DLD1 (cell line): ENCODE measurements around the gene MEF2C.

Experiments used
- in situ Hi-C: cut with HindIII; loops from 2 replicates; pipeline ENCODE4 v1.10.0; 2017; ENCODE audit warnings: low sequenced_read_pairs

MEF2C gene

DNA sequence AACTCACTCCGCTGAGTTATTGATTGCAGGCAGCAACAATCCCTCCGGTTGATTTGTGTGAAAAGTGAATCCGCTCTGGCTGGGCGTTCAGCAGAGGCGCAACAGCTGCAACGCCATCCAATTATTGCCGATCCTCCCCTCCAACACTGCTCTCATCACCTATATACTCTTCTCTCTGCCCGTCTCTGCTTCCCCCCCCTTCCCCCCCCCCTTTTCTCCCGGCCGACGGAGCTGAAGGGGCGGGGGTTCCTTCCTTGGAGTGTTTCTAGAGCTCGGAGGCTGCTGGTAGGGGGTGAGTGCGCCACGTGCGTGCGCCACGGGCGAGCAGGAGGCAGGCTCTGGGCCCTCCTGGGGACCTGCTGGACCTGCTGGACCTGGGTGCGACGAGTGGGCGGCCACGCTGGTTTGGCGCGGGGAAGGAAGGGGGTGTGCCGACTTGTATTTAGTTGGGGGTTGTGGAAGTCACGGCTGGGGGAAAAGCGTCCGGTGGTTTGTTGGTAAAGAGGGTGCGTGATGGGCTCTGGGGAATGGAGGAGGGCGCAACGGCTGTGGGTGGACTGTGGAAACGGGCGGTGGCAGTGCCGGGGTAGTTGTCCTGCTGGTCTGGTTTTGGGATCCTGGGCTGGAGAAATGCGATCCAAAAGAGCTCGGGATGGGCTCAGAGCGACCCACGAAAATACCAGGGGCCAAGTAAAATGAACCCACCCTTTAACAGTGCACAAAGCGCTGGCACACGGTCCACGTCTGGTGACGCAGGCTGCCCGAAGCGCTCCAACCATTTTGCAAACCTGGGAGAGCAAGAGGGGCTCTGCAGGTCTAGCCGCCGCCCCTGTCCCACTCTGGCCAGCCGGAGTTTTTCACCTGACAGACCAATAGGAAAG lies 6.4 kb upstream of the MEF2C start:
- in situ Hi-C loops = no loop called here

DNA sequence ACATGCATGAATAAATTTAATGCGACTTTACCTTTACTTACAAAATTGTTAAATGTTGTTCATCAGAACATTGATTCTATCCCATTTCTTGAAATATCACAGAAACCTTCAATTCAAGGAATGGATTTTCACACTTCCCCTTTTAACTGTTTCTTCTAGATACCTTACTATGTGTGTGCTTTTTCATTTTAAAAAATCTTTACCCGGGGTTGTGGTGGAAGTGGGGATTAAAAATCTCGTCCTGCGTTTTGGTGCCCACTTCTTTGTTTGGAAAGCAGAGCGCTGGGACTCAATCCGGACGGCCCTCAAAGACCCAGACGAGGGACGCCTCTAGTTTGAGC lies 5.8 kb upstream of the MEF2C start:
- in situ Hi-C loops = no loop called here

DNA sequence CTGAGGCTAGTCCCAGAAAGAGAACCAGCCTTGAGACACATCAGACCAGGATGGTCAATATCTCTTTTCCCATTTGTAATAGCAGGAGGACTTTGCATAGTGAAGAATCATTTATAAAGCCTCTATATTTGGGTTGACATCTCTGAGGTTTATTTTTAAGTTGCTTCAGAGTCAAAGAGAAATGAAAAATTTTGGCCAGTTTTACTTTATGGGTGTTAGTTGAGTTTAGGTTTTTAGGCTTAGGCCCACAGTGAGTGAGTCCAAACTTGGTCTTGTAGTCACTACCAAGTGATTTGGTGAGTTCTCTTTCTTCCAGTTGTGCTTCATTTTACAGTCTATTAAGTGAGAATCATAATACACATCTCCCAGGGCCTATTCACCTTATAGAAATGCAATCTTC lies 5.3 kb upstream of the MEF2C start:
- in situ Hi-C loops = no loop called here

DNA sequence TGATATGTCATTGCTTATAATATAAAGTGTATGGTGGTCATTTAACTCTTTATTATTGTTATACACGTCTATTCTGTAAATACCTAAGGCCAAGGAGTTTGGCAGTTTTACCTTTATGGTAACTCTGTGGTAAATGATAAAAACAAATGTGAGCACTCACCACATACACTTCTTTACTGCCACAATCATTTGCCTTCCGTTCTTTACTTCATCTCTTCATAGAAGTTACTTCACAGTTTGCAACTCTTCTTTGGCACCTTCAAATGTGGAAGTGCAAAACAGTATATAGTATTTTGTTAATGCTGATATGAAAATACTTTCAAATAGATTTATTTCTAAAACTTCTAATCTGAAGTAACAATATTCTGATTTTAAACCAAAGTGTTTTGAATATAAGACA lies 4.4 kb upstream of the MEF2C start:
- in situ Hi-C loops = no loop called here

DNA sequence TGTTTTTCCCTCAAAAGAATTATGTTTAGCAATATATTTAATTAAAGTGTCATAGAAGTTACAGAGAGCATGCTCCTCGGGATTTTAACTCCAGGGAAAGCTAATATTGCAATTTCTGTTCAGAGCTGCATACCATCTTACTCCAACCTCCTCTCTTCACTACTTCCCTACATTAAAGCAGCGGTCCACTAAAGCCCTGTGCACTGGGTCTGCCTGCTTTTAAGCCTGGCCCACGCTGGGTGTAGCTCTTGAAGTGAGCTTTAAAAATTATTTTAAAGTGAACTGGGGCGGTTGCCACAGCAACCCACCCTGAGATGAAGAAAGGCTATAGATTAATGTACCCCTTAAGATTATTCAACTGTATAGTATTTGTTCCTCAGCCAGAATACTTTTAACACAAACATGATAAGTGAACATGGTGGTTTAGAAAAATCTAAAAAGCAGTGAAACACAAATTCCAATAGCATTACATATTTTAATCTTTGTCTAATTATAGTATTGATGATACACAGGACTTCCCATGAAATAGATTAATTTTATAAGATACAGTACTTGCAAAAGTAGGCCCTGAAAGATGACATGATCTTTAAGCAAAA lies 3.9 kb upstream of the MEF2C start:
- in situ Hi-C loops = no loop called here

DNA sequence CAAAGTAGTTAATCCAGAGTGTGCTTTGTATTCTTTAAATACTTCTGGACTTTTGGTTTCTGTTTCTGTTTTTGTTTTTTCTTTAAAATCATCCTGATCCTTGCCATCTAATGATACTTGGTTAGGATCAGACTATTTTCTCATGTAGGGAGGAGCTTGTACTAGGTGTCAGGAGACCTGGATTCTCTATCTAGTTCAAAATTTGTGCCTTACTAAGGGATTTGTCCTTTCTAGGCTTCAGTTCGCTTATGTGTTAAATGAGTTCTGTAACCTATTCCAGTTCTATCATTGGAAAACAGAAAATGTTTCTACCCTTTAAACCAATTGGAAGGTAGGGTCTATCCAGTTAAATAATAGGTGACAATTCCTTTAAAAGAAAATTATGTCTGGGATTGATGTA lies 3.3 kb upstream of the MEF2C start:
- in situ Hi-C loops = no loop called here

DNA sequence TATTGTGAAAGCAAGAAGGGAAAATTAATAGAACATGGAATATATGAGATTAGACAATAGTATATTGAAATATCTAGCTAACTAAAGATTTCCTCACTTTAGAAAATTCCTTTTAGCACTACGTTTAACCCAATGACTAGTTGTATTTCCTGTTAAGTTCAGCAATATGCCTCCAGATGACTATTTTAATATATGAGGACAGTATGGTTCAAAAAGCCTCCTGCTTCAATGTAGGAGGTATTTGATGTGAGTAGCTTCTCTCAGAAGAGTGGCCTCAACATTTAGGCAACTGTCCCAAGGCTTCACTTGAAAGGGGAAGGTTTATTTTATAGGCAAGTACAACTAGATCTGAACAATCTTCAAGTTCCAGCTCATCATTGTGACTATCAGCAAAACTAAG lies 2.0 kb upstream of the MEF2C start:
- in situ Hi-C loops = no loop called here

DNA sequence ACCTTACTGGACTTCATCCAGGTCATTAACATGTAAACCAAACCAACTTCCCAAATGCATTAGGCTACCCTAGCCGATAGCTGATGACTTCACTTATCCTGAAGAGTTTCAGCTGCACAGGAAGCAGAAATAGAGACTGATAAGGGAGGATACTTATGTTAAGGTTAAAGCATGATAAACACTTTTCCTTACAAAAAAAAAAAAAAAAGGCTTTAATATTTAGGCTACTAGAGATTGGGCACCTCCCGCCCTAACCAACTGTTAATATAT lies 1.6 kb upstream of the MEF2C start:
- in situ Hi-C loops = no loop called here

DNA sequence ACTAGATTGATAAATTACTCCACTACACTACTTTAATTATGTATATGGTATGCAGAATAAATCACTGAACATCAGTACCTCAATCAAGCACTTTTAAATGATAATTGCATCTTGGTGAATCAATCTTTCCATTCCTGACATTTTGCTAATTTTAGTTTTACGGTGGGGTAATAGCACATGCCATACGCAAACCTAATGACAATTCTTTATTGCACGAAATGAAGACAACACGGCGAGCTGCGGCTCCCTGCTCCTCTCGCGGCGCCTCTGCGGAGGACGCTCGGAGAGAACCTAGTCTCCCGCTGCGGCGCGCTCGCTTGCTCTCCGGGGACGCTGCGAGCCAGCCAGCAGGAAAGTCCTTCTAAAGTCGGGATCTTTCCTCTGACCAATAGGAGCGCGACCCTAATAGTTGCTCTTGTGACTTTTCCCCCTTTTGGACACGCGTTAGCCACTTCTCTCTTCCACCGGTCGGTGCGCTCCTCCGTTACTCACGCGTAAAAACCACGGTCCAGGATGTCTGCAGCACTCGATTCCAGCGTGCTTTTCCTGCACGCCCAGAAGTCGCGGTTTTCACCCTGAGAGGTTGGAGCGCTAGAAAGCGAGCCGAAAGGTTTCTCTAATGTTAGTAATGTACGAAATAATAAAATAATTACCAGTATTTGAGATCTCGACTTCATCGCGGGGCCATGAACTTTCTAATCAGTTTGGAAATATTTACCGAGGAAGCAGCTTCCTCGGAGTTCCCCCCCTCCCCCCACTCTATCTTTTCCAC lies 1.0 kb upstream of the MEF2C start:
- in situ Hi-C loops = no loop called here

DNA sequence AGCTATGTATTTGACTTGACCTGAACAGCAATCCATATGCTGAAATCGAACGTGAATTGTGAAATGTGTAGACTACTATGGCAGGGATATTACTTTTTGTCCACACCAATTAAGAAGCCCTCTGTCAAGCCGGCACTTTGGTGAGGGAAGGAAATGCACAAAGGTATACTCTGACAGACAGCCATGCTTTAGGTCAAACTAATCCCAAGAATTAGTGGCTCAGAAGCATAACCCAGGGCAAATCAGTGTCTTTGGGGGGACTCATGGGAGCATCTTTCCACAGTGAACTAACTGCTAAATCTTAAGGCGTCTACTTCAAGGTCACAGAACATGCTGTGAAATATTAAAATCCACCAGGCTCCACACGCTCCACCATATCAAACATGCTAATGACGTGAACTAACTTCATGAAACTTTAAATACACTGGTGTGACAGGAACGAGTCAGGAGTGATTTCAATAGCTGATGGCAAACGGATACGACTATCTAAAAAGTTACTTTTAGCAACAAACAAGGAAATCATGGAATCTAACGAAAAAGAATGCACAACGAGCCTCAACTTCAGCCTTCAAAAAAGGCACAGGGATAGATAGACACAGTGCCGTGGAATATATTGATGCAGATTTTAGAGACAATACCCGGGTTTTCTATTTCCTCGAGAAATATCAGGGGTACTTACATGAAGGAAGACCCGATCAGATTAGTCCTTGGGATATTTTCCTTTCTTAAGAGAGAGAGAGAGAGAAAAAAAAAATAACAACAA lies 527 bp downstream of the MEF2C start:
- in situ Hi-C loops = no loop called here

DNA sequence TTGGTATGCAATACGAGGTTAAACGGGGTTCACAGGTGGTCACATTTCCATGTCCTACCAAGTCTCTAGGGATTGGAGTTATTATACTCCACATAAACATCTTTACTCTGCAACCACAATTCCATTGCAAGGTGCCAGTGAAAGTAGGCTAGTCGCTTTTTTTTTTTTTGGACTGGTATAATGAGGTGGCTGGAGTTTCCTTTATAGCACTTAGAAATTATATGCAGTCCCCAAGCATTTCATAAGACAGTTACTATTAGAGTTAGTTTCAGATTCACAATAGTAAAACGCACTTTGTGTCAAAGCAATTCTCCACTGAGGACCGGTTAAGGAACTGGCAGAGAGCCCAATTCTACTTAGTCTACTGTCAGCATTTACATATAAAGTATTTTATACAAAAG lies 1.4 kb downstream of the MEF2C start:
- in situ Hi-C loops = no loop called here

DNA sequence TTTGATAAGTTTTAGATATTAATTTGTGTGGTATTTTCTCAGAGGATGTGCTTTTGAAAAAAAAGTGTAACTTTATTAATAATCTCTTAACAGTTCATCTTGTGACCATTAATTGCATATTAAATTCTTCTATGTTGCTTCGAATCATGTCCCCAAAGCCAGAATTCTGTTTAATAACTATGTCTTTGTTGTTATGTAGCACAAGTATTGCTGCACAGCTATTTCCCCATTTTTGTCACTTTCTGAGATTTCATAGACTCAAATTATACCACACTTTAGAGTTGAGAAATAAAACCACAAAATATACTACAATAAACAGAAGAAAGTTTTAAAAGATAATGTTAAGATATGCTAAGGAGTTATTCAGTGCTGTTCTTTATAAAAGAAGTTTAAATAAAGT lies 2.8 kb downstream of the MEF2C start:
- in situ Hi-C loops = no loop called here

DNA sequence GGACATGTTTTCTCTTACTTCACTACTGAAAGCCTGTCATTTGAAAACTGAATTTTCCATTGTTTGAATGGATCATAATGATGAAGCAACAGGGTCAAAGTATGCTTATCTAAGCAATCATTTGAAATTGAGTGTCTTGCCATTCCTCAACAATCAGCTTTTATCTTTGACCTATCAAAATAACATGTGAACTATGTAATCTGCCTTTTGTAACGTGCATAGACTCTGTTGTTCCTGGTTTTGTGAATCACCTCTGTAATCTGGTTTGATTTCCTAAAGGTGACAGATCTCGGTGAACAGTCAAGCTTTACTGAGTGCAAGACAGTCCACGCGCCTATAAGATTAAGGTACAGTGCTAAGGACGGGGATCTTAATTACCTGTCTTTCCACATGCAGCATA lies 3.3 kb downstream of the MEF2C start:
- in situ Hi-C loops = no loop called here

DNA sequence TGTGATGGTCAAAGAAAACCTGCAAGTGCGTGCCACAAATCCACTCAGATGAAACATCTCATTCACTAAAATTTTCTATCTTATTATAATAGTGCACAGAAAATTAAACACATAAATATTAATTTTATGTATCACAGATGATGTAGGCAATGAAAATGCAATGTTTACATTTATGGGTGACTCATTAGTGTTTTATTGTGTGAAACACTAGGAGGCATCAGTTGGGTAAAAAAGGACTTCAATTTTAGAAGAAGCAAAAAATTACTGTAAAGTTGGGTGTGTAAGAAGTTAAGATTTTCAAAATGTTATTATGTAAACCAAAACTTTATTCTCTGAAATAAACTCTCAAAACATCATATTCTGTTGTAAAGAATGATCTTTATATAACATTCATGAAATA lies 4.0 kb downstream of the MEF2C start:
- in situ Hi-C loops = no loop called here

DNA sequence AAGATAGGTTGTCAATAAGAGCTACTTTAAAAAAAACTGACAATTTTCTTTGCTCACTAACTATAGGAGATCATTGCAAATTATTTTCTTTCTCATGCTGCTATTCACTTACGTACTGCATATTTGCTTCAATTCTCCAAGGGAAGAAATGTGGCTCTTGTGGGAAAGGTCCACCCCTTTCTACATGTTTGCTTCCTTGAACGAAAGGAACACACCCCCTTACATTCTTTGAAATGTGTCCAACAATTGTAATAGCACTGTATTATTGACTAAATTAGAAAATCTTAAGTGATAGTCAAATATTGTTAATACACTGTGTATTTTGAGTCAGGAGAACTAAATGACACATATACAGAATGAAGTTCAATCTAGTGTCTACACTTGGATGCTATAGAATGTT lies 5.2 kb downstream of the MEF2C start:
- in situ Hi-C loops = no loop called here

DNA sequence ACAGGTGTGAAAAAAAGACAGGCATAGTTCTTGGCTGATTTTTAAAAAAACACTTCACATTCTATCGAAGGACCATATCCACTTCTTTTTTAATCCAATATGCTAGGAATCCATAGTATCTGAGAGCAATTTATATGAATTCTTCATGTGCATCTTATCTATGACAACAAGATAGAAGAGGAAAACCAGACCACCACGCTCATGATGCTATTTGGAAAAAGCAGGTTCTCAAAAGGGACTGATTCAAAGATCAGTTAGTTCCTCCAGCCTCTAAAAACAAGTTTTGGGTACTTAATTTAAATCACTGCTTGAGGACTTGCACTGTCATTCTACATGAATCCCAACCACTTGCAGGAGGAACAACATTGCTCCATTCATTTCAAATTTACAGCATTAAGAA lies 6.3 kb downstream of the MEF2C start:
- in situ Hi-C loops = no loop called here

DNA sequence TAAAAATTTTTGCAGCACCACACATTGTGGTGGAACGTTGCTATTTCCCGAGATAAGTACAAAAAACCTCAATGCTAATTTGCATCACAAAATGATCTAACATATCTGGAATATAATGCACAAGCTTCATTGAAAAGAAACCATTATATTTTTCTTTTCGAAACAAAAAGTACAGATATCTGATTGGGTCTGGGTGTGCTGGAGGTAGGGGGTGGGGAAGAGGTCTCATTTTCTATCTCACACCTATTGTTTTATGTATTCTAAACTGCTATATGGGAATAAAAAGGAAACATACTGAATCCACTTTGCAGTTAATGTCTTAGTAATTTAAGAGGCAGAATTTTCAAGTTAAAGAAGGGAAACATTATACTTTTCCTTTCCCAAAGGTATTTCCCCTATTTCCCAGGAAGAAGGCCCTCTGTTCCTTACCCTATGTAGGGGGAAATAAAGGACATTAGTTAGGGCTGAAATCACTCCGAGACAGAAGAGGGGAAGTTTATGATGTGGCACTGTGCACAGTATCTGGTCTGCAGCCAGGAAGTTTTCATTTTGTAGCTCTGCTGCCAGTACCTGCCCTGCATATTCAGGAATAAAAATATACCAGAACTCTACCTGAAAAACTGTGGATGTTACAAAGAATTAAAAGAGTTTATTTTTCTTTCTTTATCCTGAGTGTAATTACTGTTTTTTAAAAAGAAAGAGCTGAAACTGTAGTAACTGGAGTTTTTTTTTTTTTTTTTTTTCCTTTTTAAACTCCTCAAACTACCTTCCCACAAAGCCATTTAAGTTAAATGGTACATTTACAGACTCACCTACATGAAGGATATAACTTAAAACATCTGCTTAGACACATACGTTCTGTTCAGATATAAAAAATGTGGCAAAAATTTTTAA lies 7.4 kb downstream of the MEF2C start:
- in situ Hi-C loops = no loop called here

DNA sequence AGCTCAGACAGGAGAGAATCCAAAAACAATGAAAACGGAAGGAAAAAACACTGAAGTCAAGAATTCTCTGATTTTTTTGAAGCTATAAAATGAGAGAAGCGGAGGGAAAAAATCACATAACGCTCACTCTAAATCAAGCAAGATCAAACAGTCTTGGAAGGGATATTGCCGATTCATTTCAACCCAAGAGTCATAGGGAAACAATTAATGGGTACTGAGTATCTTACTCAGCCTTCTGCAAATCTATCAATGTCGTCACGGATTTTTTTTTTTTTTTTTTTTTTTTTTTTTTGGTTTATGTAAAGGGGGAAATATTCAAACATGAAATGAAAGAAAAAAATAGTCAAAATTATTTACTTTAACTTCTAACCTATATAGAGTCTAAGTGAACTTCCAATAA lies 9.5 kb downstream of the MEF2C start:
- in situ Hi-C loops = no loop called here

DNA sequence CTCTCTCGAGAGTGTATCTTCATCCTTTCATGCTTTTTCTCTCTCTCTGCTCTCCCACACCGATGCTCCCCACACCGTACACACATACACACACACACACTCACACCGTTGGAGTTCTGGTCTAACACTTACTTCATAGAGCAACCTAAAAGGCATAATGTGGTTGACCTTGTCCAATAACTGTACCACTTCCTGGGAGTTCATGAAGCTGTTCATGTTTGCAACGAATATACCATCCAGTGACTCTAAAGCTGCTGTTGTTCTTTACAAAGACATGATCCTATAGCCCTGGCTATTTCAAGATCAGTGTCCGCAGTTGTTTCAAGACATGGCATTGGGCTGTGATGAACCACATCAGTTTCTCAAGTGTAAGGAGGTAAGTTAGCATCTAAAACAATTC lies 10.0 kb downstream of the MEF2C start:
- in situ Hi-C loops = no loop called here

DNA sequence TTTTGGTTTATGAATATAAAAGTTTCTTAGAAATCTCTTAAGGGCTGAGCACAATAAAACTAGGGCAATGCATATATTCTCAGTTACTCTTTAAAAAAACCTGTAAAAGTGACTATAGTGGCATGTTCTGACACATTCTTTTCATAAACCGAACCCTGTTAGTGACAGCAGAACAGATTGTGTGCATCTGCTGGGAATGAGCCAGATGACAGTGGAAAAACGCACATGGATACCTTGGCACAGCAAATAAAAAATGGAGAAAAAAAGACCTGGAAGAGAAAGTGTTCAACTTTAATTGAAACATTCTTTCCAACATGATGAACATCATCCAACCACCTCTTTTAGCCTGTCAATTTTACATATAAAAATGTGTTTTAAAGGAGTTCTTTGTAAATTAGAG lies 12.7 kb downstream of the MEF2C start:
- in situ Hi-C loops = no loop called here
